ENCODE results near the gene SCGB1D1.
"Not testable (repeated sequence)": the region's sequence is repeated elsewhere in the genome, so short reads cannot be mapped to it uniquely, and the experiment has no call there.

SCGB1D1 gene

DNA sequence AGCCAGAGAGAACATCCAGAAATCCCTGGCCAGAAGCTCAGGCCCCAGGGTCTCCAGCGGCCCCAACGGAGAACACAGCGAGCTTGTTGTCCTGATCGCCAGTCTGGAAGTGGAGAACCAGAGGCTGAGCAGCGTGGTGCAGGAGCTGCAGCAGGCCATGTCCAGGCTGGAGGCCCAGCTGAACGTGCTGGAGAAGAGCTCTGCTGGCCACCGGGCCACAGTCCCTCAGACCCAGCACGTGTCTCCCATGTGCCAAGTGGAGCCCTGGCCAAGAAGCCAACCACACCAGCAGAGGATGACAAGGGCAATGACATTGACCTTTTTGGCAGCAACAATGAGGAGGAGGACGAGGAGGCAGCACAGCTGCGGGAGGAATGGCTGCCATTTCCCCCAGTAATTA, 20.6 kb upstream of the SCGB1D1 start:
- DNase-seq: no peak

DNA sequence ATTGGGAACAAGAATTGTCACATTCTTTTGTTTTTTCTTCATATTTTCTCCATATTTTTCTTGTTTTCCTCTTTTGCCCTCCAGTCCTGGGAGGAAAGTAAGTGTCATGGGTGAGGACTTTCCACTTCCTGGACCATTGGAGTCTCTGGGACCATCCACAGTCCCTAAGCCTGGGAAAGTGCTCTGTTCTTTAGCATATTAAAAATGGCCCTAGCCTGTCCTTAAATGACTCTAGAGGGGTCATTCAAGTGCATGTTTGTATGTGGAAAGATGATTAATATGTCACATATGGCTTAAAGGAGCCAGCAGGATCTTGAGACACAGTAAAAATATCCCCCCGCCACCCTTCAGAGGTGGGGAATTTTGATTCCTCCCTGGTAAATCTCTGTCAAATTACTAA, 20.1 kb upstream of the SCGB1D1 start:
- DNase-seq: no peak

DNA sequence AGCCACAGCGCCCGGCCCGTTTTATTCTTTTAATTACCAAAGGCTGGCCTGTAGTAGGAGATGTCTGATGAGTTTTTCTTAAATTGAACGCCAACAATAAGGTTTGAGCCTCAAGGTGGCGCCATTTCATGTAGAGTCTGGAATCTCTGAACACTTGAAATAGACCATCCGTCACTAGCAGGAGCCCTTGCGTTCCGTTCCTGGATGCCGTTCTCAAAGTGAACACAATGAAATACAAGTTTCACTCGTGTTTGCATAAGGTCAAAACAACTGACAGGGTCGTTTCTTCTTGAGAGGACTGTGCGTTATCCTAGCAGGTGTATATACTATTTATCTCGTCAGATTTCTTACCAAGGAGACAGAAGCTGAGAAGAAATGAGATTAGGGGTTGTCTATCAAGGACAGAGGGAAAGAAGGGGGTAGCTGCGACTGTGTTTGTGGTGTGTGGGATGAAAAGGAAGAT, 18.7 kb upstream of the SCGB1D1 start:
- DNase-seq: peak; percentile 77

DNA sequence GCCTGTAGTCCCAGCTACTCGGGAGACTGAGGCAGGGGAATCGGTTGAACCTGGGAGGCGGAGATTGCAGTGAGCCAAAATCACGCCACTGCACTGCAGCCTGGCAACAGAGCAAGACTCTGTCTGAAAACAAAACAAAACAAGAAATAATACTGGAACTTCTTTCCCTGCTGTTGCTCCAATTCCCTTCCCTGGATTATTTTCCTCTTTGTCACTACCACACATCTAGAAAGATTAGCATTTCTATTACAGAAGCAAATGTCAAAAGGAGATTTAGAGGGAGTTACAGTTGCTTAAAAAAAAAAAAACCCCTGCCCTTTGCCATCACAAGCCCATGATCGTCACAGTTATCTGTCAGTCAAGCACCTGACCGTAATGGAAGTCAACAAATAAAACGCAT, 17.7 kb upstream of the SCGB1D1 start:
- no peak for DNase-seq

DNA sequence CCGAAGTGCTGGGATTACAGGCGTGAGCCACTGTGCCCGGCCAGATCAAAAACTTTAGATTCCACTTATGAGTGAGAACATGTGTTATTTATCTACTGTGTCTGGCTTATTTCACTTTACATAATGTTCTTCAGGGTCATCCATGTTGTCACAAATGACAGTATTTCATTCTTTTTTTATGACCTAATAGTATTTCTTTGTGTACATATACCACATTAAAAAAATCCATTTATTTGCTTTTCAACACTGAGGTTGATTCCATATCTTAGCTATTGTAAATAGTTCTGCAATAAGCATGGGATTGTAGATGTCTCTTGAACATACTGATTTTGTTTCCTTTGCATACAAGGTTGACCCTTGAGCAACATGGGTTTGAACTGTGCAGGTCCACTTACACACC, 13.2 kb upstream of the SCGB1D1 start:
- no peak for DNase-seq

DNA sequence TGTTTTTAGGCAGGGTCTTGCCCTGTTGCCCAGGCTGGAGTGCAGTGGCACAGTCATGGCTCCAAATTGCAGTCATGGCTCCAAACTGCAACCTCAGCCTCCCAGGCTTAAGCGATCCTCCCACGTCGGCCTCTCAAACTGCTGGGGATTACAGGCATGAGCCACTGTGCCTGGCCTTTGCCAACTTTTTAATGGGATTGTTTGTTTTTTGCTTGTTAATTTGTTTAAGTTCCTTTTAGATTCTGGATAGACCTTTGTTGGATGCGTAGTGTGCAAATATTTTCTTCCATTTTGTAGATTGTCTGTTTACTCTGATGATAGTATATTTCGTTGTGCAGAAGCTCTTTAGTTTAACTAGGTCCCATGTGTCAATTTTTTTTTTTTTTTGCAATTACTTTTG, 10.0 kb upstream of the SCGB1D1 start:
- DNase-seq: no peak

DNA sequence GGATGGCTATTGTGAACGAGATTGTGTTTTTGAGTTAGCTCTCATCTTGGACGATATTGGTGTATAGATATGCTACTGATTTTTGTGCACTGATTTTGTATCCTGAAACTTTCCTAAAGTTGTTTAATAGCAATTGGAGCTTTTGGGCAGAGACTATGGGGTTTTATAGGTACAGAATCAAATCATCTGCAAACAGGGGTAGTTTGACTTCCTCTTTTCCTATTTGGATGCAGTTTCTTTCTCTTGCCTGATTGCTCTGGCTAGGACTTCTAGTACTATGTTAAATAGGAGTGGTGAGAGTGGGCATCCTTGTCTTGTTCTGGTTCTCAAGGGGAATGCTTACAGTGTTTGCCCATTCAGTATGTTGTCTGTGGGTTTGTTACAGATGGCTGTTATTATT, 8.9 kb upstream of the SCGB1D1 start:
- DNase-seq: no peak

DNA sequence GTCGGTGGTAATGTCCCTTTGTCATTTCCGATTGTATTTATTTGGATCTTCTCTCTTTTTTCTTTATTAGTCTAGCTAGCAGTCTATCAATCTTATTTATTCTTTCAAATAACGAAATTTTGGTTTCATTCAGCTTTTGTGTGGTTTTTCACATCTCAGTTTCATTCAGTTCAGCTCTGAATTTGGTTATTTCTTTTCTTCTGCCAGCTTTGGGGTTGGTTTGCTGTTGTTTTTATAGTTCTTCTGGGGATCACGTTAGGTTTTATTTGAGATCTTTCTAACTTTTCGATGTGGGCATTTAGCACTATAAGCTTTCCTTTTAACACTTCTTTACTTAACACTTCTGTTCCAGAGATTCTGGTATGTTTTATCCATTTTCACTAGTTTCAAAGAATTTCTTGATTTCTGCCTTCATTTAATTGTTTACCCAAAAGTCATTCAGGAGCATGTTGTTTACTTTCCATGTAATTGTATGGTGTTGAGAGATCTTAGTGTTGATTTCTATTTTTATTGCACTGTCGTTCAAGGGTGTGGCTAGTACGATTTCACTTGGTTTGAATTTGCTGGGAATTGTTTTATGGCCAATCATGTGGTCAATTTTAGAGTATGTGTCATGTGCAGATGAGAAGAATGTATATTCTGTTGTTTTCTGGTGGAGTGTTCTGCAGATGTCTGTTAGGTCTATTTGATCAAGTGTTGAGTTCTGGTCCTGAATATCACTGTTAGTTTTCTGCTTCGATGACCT, 7.7 kb upstream of the SCGB1D1 start:
- no peak for DNase-seq

DNA sequence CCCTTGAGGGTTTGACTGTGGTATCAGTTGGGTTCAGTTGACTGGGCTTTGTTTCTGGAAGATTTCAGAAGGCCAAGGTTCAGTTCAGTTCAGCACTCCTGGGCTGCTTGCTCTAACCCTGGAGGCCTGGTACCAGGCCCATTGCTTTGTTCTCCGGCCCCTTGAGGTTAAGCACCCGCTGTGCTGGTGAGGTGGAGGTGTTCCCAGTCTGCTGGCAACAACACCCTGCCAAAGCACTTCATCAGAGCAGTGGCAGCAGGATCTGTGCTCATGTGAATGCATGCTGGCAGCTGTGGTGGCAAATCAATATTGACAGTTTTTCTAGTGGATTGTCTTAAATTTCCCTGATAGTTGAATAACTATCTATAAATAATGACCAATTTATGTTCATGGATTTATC, 3.8 kb upstream of the SCGB1D1 start:
- peak; percentile 66 for DNase-seq

DNA sequence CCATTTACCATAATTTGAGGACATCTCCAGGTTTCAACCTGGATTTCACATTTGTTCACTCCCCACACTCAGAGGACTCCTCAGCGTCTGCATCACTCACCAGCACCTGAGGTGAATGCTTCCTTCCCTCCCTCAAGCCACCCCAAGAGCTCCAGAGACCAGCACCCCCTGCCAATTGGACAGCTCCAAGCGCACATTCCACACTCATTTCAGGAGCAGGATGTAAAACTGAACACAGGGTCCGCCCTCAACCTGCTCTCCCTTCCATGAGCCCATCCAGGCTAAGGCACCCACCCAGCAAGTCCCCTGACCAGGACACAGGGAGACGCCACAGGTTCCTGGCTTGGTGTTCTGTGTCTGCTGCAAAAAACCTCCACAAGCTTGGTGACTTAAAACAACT, 3.9 kb downstream of the SCGB1D1 start:
- DNase-seq: no peak

DNA sequence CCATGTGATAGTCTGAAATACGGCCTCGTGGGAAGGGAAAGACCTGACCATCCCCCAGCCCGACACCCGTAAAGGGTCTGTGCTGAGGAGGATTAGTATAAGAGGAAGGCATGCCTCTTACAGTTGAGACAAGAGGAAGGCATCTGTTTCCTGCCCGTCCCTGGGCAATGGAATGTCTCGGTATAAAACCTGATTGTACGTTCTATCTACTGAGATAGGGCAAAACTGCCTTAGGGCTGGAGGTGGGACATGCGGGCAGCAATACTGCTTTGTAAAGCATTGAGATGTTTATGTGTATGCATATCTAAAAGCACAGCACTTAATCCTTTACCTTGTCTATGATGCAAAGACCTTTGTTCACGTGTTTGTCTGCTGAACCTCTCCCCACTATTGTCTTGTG, 5.0 kb downstream of the SCGB1D1 start:
- not testable (repeated sequence) for DNase-seq

DNA sequence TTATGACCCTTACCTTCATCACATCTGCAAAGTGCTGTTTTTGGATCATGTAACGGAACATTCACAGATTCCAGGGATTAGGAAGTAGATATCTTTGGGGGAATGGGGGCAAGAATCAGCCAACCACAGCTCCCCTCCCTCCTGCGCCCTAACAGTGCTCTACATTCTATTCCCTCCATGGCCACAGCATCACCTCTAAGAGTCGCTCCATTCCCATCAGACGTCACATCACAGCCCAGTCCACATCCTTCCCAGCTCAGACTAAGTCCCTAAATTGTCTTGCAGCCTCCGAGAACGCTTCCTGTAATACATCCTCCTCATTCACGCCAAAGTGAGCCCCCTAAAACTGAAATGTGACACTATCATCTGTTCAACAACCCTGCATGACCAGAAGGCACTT, 5.9 kb downstream of the SCGB1D1 start:
- DNase-seq: no peak

DNA sequence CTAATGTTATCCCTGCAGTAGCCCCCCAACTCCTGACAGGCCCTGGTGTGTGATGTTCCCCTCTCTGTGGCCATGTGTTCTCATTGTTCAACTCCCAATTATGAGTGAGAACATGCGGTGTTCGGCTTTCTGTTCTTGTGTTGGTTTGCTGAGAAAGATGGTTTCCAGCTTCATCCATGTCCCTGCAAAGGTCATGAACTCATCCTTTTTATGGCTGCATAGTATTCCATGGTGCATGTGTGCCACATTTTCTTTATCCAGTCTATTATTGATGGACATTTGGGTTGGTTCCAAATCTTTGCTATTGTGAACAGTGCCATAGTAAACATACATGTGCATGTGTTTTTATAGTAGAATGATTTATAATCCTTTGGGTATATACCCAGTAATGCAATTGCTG, 7.4 kb downstream of the SCGB1D1 start:
- DNase-seq: not testable (repeated sequence)

DNA sequence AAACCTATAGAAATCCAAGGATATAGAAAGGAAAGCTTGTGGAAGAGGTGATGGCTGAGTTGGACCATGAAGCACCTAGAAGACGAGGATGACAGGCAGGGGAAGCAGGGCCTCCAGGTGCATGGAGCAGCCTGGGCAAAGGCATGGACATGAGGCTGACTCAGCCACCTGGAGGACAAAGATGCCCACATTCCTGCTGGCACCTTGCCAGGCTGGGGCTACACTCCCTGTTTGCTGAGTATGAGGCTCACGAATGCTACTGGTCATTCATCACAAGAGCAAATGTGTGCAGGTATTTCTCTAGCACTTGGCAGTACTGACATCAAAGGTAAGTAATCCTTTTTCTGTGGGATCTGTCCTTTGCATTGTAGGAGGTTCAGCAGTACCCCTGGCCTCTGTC, 11.4 kb downstream of the SCGB1D1 start:
- no peak for DNase-seq

DNA sequence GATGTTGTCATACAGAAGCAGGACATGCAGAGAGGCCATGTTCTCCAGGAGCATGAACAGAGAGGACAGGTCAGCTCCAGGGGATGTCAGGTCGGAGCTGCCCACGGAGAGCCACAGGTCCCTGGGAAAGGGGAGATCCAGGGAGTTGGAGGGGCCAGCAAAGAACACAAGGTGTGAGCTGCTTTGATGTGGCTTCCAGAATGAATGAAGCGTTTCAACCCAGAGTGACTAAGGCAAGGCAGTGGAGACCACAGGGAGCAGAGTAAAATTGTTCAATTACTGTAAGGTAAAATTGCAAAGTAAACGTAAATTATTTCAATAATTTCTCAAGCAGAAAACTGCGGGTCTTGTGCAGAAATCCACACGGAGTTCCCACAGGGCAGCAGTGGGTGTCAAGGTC, 12.9 kb downstream of the SCGB1D1 start:
- DNase-seq: no peak

DNA sequence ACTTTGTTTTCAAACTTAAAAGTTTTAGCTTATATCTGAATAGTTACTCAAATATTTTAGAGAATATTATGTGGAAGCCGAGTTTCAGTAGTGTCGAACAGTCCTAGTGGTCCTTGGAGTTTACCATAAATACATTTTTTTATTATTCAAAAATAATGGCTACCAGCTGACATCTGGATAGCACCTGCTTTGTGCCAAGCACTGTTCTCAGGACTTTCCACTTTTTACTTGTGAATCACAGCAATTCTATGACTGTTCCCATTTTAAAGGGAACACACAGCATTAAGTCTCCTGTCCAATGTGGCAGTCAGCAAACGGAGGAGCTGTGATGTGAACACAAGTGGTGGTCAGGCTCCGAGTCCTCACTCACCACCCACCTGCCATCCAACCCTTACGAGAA, 14.4 kb downstream of the SCGB1D1 start:
- no peak for DNase-seq

DNA sequence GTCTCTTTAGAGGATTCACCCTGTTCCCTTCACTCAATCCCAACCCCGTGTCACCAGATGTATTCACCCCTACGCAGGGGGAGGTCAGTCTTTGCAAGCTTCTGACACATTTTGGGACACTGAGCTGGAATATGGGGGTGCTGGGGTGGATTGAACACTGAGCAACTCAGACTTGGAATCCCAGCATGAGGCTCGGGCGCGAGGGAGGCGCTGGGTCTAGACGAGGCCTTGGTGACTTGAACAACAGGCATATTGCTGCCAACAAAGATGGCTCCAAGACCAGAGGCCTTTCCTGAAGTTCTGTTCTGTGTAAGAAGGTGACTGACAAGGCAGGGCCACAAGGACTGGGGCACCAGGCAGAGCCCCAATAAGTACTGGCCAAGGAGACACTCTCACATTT, 15.4 kb downstream of the SCGB1D1 start:
- DNase-seq: no peak

DNA sequence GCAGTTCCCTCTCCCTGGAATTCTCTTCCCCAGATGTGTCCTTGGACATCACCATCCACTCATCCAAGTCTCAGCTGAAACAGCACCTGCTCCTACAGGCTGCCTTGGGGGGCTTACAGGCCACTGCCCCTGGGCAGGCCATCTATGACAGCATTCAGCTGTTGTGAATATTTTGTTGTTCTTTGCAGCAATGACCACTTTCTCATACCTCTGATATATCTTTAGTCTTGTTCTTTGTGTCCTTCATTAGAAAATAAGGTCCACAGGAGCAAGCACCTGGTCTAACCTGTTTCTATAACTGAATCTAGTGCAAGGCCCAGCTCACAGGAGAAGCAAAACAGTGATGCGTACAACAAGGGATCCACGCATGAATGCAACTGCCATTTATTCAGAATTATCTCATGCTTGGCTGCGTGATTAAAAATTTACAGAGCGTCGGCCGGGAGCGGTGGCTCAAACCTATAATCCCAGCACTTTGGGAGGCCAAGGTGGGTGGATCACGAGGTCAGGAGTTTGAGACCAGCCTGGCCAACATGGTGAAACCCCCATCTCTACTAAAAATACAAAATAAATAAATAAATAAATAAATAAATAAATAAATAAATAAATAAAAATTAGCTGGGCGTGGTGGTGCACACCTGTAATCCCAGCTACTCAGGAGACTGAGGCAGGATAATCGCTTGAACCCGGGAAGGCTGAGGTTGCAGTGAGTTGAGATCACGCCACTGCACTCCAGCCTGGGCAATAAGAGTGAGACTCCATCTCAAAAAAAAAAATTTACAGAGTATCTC, 16.5 kb downstream of the SCGB1D1 start:
- not testable (repeated sequence) for DNase-seq

DNA sequence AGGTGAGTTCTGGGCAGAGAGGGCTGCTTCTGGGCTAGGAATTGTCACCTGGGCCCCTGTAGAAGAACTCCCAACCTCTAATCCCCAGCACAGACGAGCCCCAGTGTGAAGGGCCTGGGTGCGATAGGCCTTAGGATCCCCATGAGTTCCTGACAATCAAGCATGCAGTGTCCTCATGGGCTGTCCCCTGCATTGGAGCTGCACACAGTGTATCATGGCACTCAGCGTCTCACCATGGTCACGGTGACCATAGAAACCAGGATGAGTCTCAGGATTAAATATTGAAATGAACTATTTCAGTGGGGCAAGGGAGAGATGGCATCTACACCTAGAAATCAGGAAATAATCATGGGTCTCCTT, 18.7 kb downstream of the SCGB1D1 start:
- DNase-seq: no peak

DNA sequence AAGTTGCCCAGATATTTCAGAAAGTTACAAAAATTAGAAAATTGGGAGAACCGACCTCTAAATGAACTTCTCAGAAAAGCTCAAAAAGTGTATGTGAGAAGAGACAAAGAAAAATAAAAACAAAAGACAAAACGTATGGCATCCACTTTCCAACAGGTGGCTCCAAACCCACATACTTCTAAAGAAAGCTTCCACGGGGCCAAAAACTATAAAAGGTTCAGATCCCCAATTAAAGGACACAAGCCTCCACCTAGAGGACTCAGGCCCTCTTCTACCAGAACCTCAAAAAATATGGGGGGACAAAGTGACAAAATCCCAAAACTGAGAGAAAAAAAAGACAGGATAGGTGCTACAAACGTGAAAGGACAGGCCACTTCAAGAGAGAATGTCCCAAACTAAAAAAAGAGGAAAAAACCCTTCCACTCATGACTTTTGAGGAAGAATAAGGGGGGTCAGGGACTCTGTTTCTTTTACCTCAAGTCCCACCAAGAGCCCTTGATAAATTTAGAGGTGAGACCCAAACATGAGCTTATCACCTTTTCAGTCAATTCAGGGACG, 27.3 kb downstream of the SCGB1D1 start:
- no peak for DNase-seq

DNA sequence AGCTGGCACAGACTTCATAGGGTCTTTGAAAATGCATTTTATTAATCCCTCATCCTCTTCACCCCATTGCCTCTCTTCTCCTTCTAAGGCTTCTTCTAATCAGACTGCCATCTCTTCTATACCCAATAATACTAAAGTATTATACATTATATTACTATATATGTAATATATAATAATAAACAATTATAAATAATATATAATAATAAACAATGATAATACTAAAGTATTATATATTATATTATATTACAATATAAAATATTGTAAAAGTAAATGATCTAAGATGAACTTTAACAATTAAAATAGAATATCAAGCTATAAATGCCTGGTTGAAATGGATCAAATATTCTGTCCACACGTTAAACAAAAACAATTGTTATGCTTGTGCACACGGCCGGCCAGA, 31.5 kb downstream of the SCGB1D1 start:
- no peak for DNase-seq

DNA sequence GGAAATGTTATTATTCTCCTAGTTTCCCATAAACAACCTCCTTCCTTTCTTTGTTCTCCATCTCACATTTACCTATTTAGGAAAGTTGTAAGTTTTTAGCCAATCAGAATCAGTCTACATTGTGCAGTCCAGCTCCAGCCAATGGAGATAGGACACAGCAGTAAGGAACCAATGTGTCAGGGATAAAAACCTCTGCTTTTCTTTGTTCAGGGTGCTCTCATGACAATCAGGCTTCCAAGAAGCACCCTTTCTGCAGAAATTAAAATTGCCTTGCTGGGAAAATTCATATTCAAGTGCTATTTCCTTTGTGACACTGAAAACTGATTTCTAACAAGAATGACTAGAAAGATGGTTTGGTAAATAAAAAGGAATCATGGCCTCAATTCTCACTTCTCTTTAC, 33.1 kb downstream of the SCGB1D1 start:
- no peak for DNase-seq

DNA sequence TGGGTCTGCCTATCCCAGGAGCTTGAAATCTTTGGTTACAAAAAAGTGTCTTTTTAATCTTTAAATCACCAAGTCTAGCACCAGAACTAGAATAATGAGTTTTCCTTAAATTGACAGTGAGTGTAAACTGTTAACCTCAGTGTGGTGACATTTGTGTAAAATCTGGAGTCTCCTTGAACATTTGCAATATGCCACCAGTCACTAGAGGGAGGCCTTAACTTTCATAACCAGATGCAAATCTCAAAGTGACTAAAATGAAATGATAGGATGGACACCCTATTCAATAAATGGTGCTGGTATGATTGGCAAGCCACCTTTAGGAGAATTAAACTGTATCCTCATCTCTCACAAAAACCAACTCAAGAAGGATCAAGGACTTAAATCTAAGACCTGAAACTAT, 43.7 kb downstream of the SCGB1D1 start:
- DNase-seq: no peak

DNA sequence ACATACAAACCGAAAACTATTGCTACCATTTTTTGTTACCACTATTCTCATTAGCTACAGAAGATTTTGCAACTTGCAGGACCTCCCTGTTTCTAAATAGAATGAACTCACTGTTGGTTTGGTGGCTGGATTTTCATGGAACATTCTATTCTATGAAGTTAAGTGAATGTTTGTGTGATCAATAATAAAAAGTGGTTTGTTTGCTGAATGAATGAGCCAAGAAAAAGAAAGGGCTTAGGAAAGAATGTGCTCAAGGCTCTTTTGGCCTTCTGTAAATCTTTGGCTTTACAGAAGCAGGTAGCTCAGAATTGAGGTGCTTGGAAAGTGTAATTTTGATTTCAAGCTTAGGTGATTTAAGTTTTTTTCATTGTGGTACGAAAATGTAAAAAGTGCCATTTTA, 46.2 kb downstream of the SCGB1D1 start:
- DNase-seq: no peak

All from NCI-H510A (cell line).